ENCODE results near the gene KDM1A.

Gene KDM1A

GRCh38 chr1:23019094-23019862 is at the start of gene KDM1A:
Gene KDM1A (plus strand): TSS chr1:23019468. CDS start chr1:23019597, 129 bp downstream.
- TF ChIP-seq CTCF (IDR thresholded peaks at IDR 0.05; ENCODE audit: insufficient read depth, low read depth, low read length, missing control alignments), result peak; percentile 24
- DNase-seq (ENCODE audit: low read depth), result peak; percentile 99
- peak within 1 kb of the TSS; percentile 88 for H3K4me3 ChIP-seq (ENCODE audit: low read depth, low read length)

GRCh38 chr1:22970096-22970495 is 49.2 kb upstream of the KDM1A start:
- no peak for DNase-seq (ENCODE audit: low read depth)
- no peak overlapping the region for H3K4me3 ChIP-seq (ENCODE audit: low read depth, low read length)
- no peak for TF ChIP-seq CTCF (IDR thresholded peaks at IDR 0.05; ENCODE audit: insufficient read depth, low read depth, low read length, missing control alignments)

GRCh38 chr1:22971161-22971560 is 48.1 kb upstream of the KDM1A start:
- no peak for TF ChIP-seq CTCF (IDR thresholded peaks at IDR 0.05; ENCODE audit: insufficient read depth, low read depth, low read length, missing control alignments)
- no peak overlapping the region for H3K4me3 ChIP-seq (ENCODE audit: low read depth, low read length)
- DNase-seq (ENCODE audit: low read depth), result no peak

- no peak for DNase-seq (ENCODE audit: low read depth)
- no peak for TF ChIP-seq CTCF (IDR thresholded peaks at IDR 0.05; ENCODE audit: insufficient read depth, low read depth, low read length, missing control alignments)
- H3K4me3 ChIP-seq (ENCODE audit: low read depth, low read length), result no peak overlapping the region
Measured at GRCh38 chr1:22971611-22972405, 47.5 kb upstream of the KDM1A start.

GRCh38 chr1:22972760-22973159 is 46.5 kb upstream of the KDM1A start, which contains the start of gene LACTBL1:
Gene LACTBL1 (minus strand): TSS chr1:22972866. CDS start chr1:22972316, 550 bp downstream.
- DNase-seq (ENCODE audit: low read depth), result no peak
- H3K4me3 ChIP-seq (ENCODE audit: low read depth, low read length), result no peak within 1 kb of the TSS
- TF ChIP-seq CTCF (IDR thresholded peaks at IDR 0.05; ENCODE audit: insufficient read depth, low read depth, low read length, missing control alignments), result no peak

- no peak for DNase-seq (ENCODE audit: low read depth)
- no peak overlapping the region for H3K4me3 ChIP-seq (ENCODE audit: low read depth, low read length)
- TF ChIP-seq CTCF (IDR thresholded peaks at IDR 0.05; ENCODE audit: insufficient read depth, low read depth, low read length, missing control alignments), result no peak
Measured at GRCh38 chr1:22975694-22976093, 43.6 kb upstream of the KDM1A start.
